Ovary (tissue), 3 donors: ENCODE data around the gene CDH23.

ENCODE experiments used
- CTCF ChIP-seq, 3 donors: fragments of 450-650 bp in 2 of 3; fragments of 200-600 bp in 1 of 3; IDR thresholded peaks; one replicate each; pipeline versions ENCODE4 v1.5.1 to v1.8.0; 2016 to 2022; ENCODE audit warnings: antibody characterized with exemption in 3 of 3, mild to moderate bottlenecking in 1 of 3
- EP300 ChIP-seq: sonication (generic); formaldehyde crosslinking; IDR thresholded peaks from one replicate; pipeline ENCODE4 v1.6.1; 2017; ENCODE audit warnings: antibody characterized with exemption
- POLR2A ChIP-seq: fragments of 450-650 bp; IDR thresholded peaks from one replicate; pipeline ENCODE4 v1.6.1; 2017; ENCODE audit warnings: antibody characterized with exemption, mild to moderate bottlenecking, moderate library complexity
- donor health status: DM: no; HTN: no; CAD: no.

- TF ChIP-seq CTCF (IDR thresholded peaks at IDR 0.05) (no peak), POLR2A (no peak), EP300 (no peak)
Measured at GRCh38 chr10:71382028-71382427, 14.7 kb upstream of the CDH23 start.
